GM23338 (cell line): ENCODE data around the gene ARAF. TPM values are rescaled to one million over a fixed set of nuclear protein-coding genes. Genes with fewer than 3 reads are reported as not detected.

ENCODE experiments used
- ATAC-seq: fragments of 200-7000 bp; cut with Tn5 transposase; 3 replicates; pipeline ENCODE4 v1.9.1; 2020
- DNase-seq: peaks from one replicate; pipeline ENCODE4 v3.0.0-alpha.2; 2015; ENCODE audit warnings: low spot score
- H2AFZ ChIP-seq: fragments of 200-600 bp; sonication (generic); 2 replicates; pipeline ENCODE4 v1.8.0; 2016; ENCODE audit warnings: antibody characterized with exemption, mild to moderate bottlenecking, moderate library complexity
- H3F3A ChIP-seq: fragments of 200-600 bp; sonication (generic); replicated peaks from 2 replicates; pipeline ENCODE4 v1.8.0; 2017; ENCODE audit warnings: antibody characterized with exemption, mixed run types, low read depth
- H3K27ac ChIP-seq: fragments of 200-600 bp; sonication (generic); 2 replicates; pipeline ENCODE4 v1.6.1; 2016; ENCODE audit warnings: low read depth
- H3K27me3 ChIP-seq: fragments of 200-600 bp; sonication (generic); 2 replicates; pipeline ENCODE4 v1.8.0; 2016; ENCODE audit warnings: mild to moderate bottlenecking, mixed run types, moderate library complexity; ENCODE audit not compliant: insufficient read depth
- H3K36me3 ChIP-seq: fragments of 200-600 bp; sonication (generic); 2 replicates; pipeline ENCODE4 v1.8.0; 2016; ENCODE audit warnings: mild to moderate bottlenecking; ENCODE audit not compliant: insufficient read depth
- H3K4me1 ChIP-seq: fragments of 200-600 bp; sonication (generic); 2 replicates; pipeline ENCODE4 v1.8.0; 2016; ENCODE audit warnings: mild to moderate bottlenecking, moderate library complexity; ENCODE audit not compliant: insufficient read depth
- H3K4me2 ChIP-seq: fragments of 200-600 bp; sonication (generic); 2 replicates; pipeline ENCODE4 v1.7.1; 2017; ENCODE audit warnings: mixed run types
- H3K4me3 ChIP-seq: fragments of 200-600 bp; sonication (generic); 2 replicates; pipeline ENCODE4 v1.6.1; 2016; ENCODE audit warnings: mixed run types
- H3K79me2 ChIP-seq: fragments of 200-600 bp; sonication (generic); replicated peaks from 2 replicates; pipeline ENCODE4 v1.8.0; 2017; ENCODE audit warnings: mild to moderate bottlenecking; ENCODE audit not compliant: insufficient read depth
- H3K9me2 ChIP-seq: fragments of 200-600 bp; sonication (generic); 2 replicates; pipeline ENCODE4 v1.8.0; 2017; ENCODE audit not compliant: insufficient read depth
- H4K20me1 ChIP-seq: fragments of 200-600 bp; sonication (generic); replicated peaks from 2 replicates; pipeline ENCODE4 v1.8.0; 2017; ENCODE audit warnings: mild to moderate bottlenecking; ENCODE audit not compliant: insufficient read depth
- H3K27ac Mint-ChIP-seq: 2 replicates; pipeline ENCODE4 v1.8.0; 2020; ENCODE audit warnings: inconsistent platforms, mild to moderate bottlenecking, moderate library complexity, mixed read lengths
- H3K27me3 Mint-ChIP-seq: 3 replicates; pipeline ENCODE4 v1.8.0; 2022; ENCODE audit warnings: low read depth, mild to moderate bottlenecking, moderate library complexity, mixed read lengths, inconsistent platforms; ENCODE audit not compliant: insufficient read depth, poor library complexity
- H3K36me3 Mint-ChIP-seq: 3 replicates; pipeline ENCODE4 v1.8.0; 2021; ENCODE audit warnings: low read depth, mild to moderate bottlenecking, inconsistent platforms, moderate library complexity, mixed read lengths
- H3K4me1 Mint-ChIP-seq: 3 replicates; pipeline ENCODE4 v1.8.0; 2020; ENCODE audit warnings: mild to moderate bottlenecking, inconsistent platforms, mixed read lengths
- H3K4me3 Mint-ChIP-seq: 3 replicates; pipeline ENCODE4 v1.8.0; 2021; ENCODE audit warnings: moderate library complexity, mild to moderate bottlenecking, inconsistent platforms, mixed read lengths
- H3K9me3 Mint-ChIP-seq: 3 replicates; pipeline ENCODE4 v1.8.0; 2020; ENCODE audit warnings: moderate library complexity, mild to moderate bottlenecking, inconsistent platforms, mixed read lengths
- CREB1 ChIP-seq: fragments of 250-450 bp; sonication (Bioruptor Pico); IDR thresholded peaks from 2 replicates; pipeline ENCODE4 v1.5.0; 2020; ENCODE audit warnings: low read depth, mild to moderate bottlenecking, moderate library complexity
- CTCF ChIP-seq, 2 experiments: fragments of 200-600 bp in 1 of 2; sonication (generic) in 1 of 2; conservative IDR thresholded peaks; 2 replicates each; pipeline versions ENCODE4 v1.5.1 to v1.6.1; 2016 to 2017; ENCODE audit warnings: antibody characterized with exemption in 2 of 2, low read depth in 2 of 2, mild to moderate bottlenecking in 2 of 2, moderate library complexity in 1 of 2
- ETS1 ChIP-seq: IDR thresholded peaks from 2 replicates; pipeline ENCODE4 v1.6.1; 2016; ENCODE audit warnings: antibody characterized with exemption
- EZH2 ChIP-seq: fragments of 200-600 bp; sonication (generic); IDR thresholded peaks from one replicate; pipeline ENCODE4 v1.8.0; 2017; ENCODE audit warnings: antibody characterized with exemption, mild to moderate bottlenecking, low read depth; ENCODE audit not compliant: unreplicated experiment
- EZH2phosphoT487 ChIP-seq: fragments of 200-600 bp; sonication (generic); IDR thresholded peaks from one replicate; pipeline ENCODE4 v1.8.1; 2018; ENCODE audit warnings: antibody characterized with exemption; ENCODE audit not compliant: unreplicated experiment
- NANOG ChIP-seq: IDR thresholded peaks from 2 replicates; pipeline ENCODE4 v1.6.1; 2016; ENCODE audit warnings: antibody characterized with exemption, borderline replicate concordance
- POLR2AphosphoS5 ChIP-seq: IDR thresholded peaks from 2 replicates; pipeline ENCODE4 v1.6.1; 2016; ENCODE audit warnings: antibody characterized with exemption, low read depth
- REST ChIP-seq: IDR thresholded peaks from one replicate; pipeline ENCODE4 v1.6.1; 2018; ENCODE audit warnings: antibody characterized with exemption; ENCODE audit not compliant: unreplicated experiment
- STAT1 ChIP-seq: IDR thresholded peaks from one replicate; pipeline ENCODE4 v1.6.1; 2016; ENCODE audit warnings: antibody characterized with exemption; ENCODE audit not compliant: unreplicated experiment
- ZNF114 ChIP-seq: fragments of 250-450 bp; sonication (Bioruptor Pico); IDR thresholded peaks from 2 replicates; pipeline ENCODE4 v1.5.0; 2020; ENCODE audit warnings: mild to moderate bottlenecking, moderate library complexity
- ZNF331 ChIP-seq: fragments of 250-450 bp; sonication (Bioruptor Pico); IDR thresholded peaks from 2 replicates; pipeline ENCODE4 v1.5.0; 2020; ENCODE audit warnings: low read depth, mild to moderate bottlenecking, moderate library complexity
- polyA plus RNA-seq: library from polyadenylated mRNA; unstranded; fragments of >200 nt; fragmentation: Nextera tagmentation; extraction: Ambion mirVana; gene quantifications from 2 replicates; pipeline ENCODE4 v1.2.1, GENCODE V29; 2016
- total RNA-seq: library from RNA; depleted of rRNA; stranded (reverse); fragments of >200 nt; shearing (Covaris generic); gene quantifications from 2 replicates; pipeline ENCODE4 v1.2.3, GENCODE V29; 2014

ARAF gene
- total and polyA plus RNA-seq, 2 experiments from 2014 or later, result 28.2 to 43.9 TPM

- Histone ChIP-seq H4K20me1 (no peaks in the 10 kb centered on the region), H3F3A (no peaks in the 10 kb centered on the region), H3K9me2 (no peaks in the 10 kb centered on the region), H3K4me1 (peaks cover 9% of the 10 kb centered on the region; the same call in 1 of the 2 replicates), H2AFZ (no peak overlapping the region), H3K27ac (no peak overlapping the region), H3K4me3 (no peak overlapping the region), H3K27me3 (no peaks in the 10 kb centered on the region), H3K36me3 (no peaks in the 10 kb centered on the region), H3K79me2 (no peaks in the 10 kb centered on the region), H3K4me2 (no peak overlapping the region)
- Mint-ChIP-seq H3K27ac (no peak overlapping the region), H3K27me3 (peaks cover 18% of the 10 kb centered on the region), H3K4me1 (peaks cover 39% of the 10 kb centered on the region), H3K4me3 (no peak overlapping the region), H3K36me3 (peaks cover 6% of the 10 kb centered on the region), H3K9me3 (no peaks in the 10 kb centered on the region)
- TF ChIP-seq ETS1 (no peak), CTCF (conservative IDR thresholded peaks at IDR 0.05; ENCODE audit: low read depth in 2 of 2) (no peak), CREB1 (CRISPR knock-in tag) (no peak), EZH2 (no peak)
- no peak for ATAC-seq
- no peak for DNase-seq
Observed at GRCh38 chrX:47577424-47577823, 16.4 kb downstream of the ARAF start.

- no peak for DNase-seq
- H4K20me1 ChIP-seq, result no peaks in the 10 kb centered on the region
- TF ChIP-seq NANOG (no peak), STAT1 (no peak), EZH2 (no peak), CREB1 (CRISPR knock-in tag) (no peak), CTCF (conservative IDR thresholded peaks at IDR 0.05; ENCODE audit: low read depth in 2 of 2) (no peak), ETS1 (no peak), POLR2AphosphoS5 (no peak), REST (no peak), ZNF114 (CRISPR knock-in tag) (no peak), ZNF331 (CRISPR knock-in tag) (no peak), EZH2phosphoT487 (no peak)
Observed at GRCh38 chrX:47577901-47578300, 16.9 kb downstream of the ARAF start.

More at GRCh38 chrX:47577901-47578300, 16.9 kb downstream of the ARAF start:
- Histone ChIP-seq H3K79me2 (no peaks in the 10 kb centered on the region), H3K9me2 (no peaks in the 10 kb centered on the region), H2AFZ (no peak overlapping the region), H3K36me3 (no peaks in the 10 kb centered on the region), H3K4me1 (peaks cover 9% of the 10 kb centered on the region; the same call in 1 of the 2 replicates), H3K4me3 (no peak overlapping the region), H3K27ac (no peak overlapping the region), H3F3A (no peaks in the 10 kb centered on the region), H3K4me2 (no peak overlapping the region), H3K27me3 (no peaks in the 10 kb centered on the region)
- no peak overlapping the region for H3K4me3 Mint-ChIP-seq
- ATAC-seq, result no peak
- peaks cover 15% of the 10 kb centered on the region for H3K27me3 Mint-ChIP-seq
- peaks cover 36% of the 10 kb centered on the region for H3K4me1 Mint-ChIP-seq
- H3K9me3 Mint-ChIP-seq, result no peaks in the 10 kb centered on the region
- peaks cover 3% of the 10 kb centered on the region; the same call in 1 of the 3 replicates for H3K36me3 Mint-ChIP-seq
- H3K27ac Mint-ChIP-seq, result no peak overlapping the region
